ENCODE results near the gene TMEM18. TPM values are rescaled to one million over a fixed set of nuclear protein-coding genes. Genes with fewer than 3 reads are reported as not detected.
A peak's percentile ranks its signal among the peaks of the same experiment; 100 is the strongest.
"Not testable (repeated sequence)": the region's sequence is repeated elsewhere in the genome, so short reads cannot be mapped to it uniquely, and the experiment has no call there.

The TMEM18 gene
- total RNA-seq, 1 experiment from 2014 or later, result 18.8 TPM

DNA sequence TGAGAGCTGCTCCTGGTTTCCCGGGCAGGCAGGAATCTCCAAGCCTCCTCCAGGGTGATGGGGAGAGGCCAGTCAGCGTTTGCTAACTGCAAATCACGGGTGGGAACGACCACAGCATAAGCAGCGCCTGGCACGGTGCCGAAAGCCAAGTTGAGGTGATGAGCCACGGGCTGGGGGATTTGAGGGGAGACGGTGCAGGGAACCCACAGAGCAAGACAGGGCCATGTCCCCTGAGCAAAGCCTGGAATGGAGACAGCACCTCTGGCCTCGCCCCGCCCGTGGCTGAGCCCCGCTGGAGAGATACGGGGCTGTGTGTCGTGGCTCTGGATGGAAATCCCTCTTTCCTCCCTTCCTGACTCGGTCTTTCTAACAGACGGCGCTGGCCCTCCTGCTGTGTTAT, 31.5 kb upstream of the TMEM18 start:
- H3K36me3 ChIP-seq (replicated peaks; ENCODE audit: control insufficient read depth, insufficient read depth, low read length), result no peaks in the 10 kb centered on the region
- no peaks in the 10 kb centered on the region; the same call in 1 of the 2 replicates for H3K27me3 ChIP-seq (ENCODE audit: control insufficient read depth, insufficient read depth, low read length)
- H3K4me3 ChIP-seq (ENCODE audit: insufficient read depth, low read depth, low read length), result no peak overlapping the region
- no peak for DNase-seq

DNA sequence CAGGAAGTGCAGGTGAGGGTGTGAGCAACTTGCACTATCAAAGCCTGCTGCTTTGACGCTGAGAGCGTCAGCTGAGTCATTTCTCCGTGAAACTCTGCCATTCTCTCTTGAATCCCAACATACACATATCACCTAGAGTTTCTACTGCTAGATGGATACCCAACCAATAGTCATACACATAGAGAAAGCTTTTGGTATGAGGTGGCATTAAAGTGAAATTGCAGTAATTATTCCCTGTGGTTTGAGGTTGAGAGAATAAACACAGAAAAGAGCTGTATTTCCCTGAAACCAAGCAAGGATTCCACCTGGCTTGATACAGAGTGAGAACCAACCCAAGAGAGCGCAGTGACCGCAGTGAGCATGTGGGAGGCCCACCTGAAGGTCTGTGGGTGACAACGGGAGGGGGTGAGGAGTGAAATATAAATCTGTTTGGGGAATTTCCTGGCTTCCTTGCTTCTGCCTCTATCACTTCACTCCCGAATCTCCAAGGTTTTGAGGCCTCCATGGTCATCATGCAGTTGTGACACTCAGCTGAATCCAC, 28.8 kb upstream of the TMEM18 start:
- Histone ChIP-seq H3K4me3 (ENCODE audit: insufficient read depth, low read depth, low read length) (no peak overlapping the region), H3K27me3 (ENCODE audit: control insufficient read depth, insufficient read depth, low read length) (no peaks in the 10 kb centered on the region; the same call in 1 of the 2 replicates), H3K36me3 (replicated peaks; ENCODE audit: control insufficient read depth, insufficient read depth, low read length) (no peaks in the 10 kb centered on the region)
- no peak for DNase-seq

GRCh38 chr2:702765-703164, 25.6 kb upstream of the TMEM18 start:
- DNase-seq, result not testable (repeated sequence)

DNA sequence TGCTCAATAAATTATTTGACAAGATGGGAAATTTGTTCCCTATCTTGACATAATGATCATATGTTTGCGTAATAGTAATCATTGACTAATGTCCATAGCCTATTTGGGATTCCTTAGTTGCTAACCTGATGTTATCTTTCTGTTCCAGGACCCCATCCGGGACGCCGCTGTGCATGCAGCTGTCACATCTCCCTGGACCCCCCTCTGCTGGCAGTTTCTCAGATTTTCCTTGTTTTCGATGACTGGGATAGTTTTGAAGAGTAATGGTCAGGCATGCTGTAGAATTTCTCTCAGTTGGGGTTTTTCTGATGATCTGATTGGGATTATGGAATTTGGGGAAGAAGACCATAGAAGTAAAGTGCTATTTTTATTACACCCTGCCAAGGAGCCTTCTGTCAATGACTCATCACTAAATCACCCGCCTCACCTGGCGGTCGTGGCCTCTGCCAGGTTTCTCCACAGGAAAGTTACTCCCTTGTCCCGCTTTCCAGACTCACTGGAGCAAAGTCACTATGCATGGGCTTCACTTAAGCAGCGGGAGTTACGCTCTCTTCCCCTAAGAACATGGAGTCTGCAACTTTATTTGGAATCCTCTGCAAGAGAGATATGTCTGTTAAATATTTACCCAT, 19.9 kb upstream of the TMEM18 start:
- DNase-seq, result peak; percentile 43
- Histone ChIP-seq H3K27me3 (ENCODE audit: control insufficient read depth, insufficient read depth, low read length) (no peaks in the 10 kb centered on the region), H3K4me3 (ENCODE audit: insufficient read depth, low read depth, low read length) (no peak overlapping the region), H3K36me3 (replicated peaks; ENCODE audit: control insufficient read depth, insufficient read depth, low read length) (no peaks in the 10 kb centered on the region)

More at GRCh38 chr2:702765-703164, 25.6 kb upstream of the TMEM18 start:
- H3K36me3 ChIP-seq (replicated peaks; ENCODE audit: control insufficient read depth, insufficient read depth, low read length); H3K27me3 ChIP-seq (ENCODE audit: control insufficient read depth, insufficient read depth, low read length); H3K4me3 ChIP-seq (ENCODE audit: insufficient read depth, low read depth, low read length): not testable (repeated sequence)

- Histone ChIP-seq H3K4me3 (ENCODE audit: insufficient read depth, low read depth, low read length) (no peak overlapping the region), H3K27me3 (ENCODE audit: control insufficient read depth, insufficient read depth, low read length) (no peaks in the 10 kb centered on the region), H3K36me3 (replicated peaks; ENCODE audit: control insufficient read depth, insufficient read depth, low read length) (no peaks in the 10 kb centered on the region)
- no peak for DNase-seq
Measured at GRCh38 chr2:696463-696862, 19.3 kb upstream of the TMEM18 start.

DNA sequence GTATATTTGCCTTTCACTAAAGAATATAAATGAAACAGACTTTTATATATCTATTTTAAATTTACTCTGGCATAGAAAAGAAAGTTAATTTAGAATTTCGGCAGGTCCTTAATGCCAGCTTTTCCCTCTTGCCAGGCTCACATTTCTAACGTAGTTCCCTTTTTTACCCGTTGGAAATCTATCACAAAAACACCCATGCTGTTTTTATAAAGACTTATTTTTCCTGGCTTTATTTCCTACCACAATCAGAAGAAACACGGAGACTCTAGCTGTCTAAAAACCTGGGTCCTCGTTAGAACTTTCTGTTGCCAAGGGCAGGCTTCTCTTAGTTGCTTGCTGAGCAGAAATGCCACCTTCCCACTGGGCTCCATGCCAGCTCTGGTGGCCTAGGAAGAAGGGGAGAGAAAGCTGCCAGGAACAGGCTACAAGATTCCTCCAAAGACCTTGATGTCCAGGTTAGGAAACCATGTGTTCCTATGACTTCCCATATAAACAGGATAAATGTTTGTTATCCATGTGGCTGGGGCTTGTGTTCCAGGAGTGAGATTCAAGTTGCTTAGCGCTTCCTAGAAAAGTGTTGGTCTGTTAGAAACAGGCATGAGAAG, 17.8 kb upstream of the TMEM18 start:
- Histone ChIP-seq H3K27me3 (ENCODE audit: control insufficient read depth, insufficient read depth, low read length) (no peaks in the 10 kb centered on the region), H3K36me3 (replicated peaks; ENCODE audit: control insufficient read depth, insufficient read depth, low read length) (no peaks in the 10 kb centered on the region), H3K4me3 (ENCODE audit: insufficient read depth, low read depth, low read length) (no peak overlapping the region)
- DNase-seq, result no peak

GRCh38 chr2:694174-694573, 17.0 kb upstream of the TMEM18 start:
- DNase-seq, result no peak
- Histone ChIP-seq H3K4me3 (ENCODE audit: insufficient read depth, low read depth, low read length) (no peak overlapping the region), H3K27me3 (ENCODE audit: control insufficient read depth, insufficient read depth, low read length) (no peaks in the 10 kb centered on the region)

GRCh38 chr2:693606-694005, 16.4 kb upstream of the TMEM18 start:
- H3K4me3 ChIP-seq (ENCODE audit: insufficient read depth, low read depth, low read length), result no peak overlapping the region
- no peaks in the 10 kb centered on the region for H3K36me3 ChIP-seq (replicated peaks; ENCODE audit: control insufficient read depth, insufficient read depth, low read length)
- no peak for DNase-seq
- no peaks in the 10 kb centered on the region for H3K27me3 ChIP-seq (ENCODE audit: control insufficient read depth, insufficient read depth, low read length)

More at GRCh38 chr2:694174-694573, 17.0 kb upstream of the TMEM18 start:
- H3K36me3 ChIP-seq (replicated peaks; ENCODE audit: control insufficient read depth, insufficient read depth, low read length), result no peaks in the 10 kb centered on the region

DNA sequence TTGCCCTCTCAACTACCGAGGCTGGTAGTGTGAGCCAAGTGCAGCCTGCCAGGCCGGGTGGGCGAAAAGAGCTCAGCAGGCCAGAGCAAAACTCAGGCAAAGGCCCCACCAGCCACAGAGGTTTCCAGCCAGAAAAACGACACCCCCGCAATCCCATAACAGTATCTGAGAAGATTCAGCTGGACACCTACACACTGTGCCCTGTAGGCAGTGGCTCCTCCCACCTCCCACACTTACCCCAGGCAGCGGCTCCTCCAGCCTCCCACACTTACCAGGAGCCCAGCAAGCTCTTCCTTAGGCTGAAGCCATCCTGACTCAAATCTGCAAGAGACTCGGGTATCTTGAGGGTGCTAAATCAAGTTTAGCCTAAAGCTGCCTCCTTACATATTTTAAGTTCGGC, 15.6 kb upstream of the TMEM18 start:
- H3K27me3 ChIP-seq (ENCODE audit: control insufficient read depth, insufficient read depth, low read length), result no peaks in the 10 kb centered on the region
- H3K36me3 ChIP-seq (replicated peaks; ENCODE audit: control insufficient read depth, insufficient read depth, low read length), result no peaks in the 10 kb centered on the region
- DNase-seq, result no peak
- no peak overlapping the region for H3K4me3 ChIP-seq (ENCODE audit: insufficient read depth, low read depth, low read length)

DNA sequence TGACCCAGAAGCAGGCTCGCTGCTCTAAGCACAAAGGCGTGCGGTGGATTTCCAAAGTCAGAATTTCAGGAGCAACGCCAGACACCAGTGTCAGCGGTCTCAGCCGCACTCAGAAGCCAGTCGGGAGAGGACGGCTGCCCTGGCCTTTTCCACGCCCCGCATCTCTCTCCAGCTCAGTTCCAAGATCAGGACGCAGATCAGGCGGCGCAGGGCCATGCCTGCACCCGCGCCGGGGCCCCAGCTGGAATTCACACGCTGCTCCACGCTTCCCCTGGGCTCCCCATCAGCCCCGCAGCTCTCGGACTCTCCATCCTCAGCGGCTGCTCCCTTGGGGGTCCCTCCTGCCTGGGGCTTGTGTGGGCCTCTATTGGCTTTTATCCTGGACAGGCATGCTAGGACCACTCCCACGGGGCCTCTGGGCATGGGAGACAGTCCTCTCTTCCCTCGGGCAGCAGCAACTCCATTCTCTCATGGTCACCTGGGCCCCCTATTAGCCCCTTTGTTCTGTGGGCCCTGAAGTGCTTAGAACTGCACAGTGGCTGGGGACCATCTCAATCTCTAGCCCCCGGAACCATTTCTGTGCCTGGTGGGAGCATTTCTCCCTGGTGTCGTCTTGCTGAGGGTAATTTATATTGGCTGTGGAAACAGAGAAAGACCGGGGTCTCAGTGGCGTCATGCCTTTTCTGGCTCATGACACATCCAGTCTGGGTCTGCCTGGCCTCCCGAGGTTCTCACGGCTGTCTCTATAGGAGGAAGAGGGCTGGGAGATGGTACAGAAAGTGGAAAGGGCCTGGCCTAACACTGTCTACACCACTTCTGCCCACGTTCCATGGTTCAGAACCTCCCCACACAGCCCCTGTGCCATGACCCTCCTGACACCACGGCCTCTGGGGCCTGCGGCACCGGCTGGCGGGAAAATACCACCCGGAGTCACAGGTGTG, 14.9 kb upstream of the TMEM18 start:
- peak; percentile 36 for DNase-seq
- no peaks in the 10 kb centered on the region for H3K27me3 ChIP-seq (ENCODE audit: control insufficient read depth, insufficient read depth, low read length)
- H3K36me3 ChIP-seq (replicated peaks; ENCODE audit: control insufficient read depth, insufficient read depth, low read length), result no peaks in the 10 kb centered on the region
- H3K4me3 ChIP-seq (ENCODE audit: insufficient read depth, low read depth, low read length), result no peak overlapping the region

DNA sequence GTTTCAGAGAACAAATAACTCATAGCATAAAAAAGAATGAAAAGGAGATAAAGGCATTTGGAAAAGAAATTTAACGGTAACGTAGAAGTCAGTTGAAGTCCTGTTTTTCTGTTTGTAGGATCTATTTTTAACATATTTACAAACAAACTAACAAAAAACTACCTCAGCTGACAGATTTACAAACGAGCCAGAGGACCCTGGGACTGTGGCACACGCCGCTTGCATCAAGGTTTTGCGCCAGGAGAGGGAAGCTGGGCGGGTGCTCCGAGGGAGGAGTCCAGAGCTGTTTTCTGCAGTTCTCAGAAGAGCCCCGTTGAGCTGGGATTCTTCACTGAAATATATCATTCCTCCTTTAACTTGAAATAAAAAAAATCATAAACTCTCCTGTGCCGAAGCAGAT, 13.6 kb upstream of the TMEM18 start:
- no peaks in the 10 kb centered on the region for H3K27me3 ChIP-seq (ENCODE audit: control insufficient read depth, insufficient read depth, low read length)
- no peak overlapping the region for H3K4me3 ChIP-seq (ENCODE audit: insufficient read depth, low read depth, low read length)
- H3K36me3 ChIP-seq (replicated peaks; ENCODE audit: control insufficient read depth, insufficient read depth, low read length), result no peaks in the 10 kb centered on the region
- DNase-seq, result no peak

GRCh38 chr2:689877-690510, 12.8 kb upstream of the TMEM18 start:
- Histone ChIP-seq H3K36me3 (replicated peaks; ENCODE audit: control insufficient read depth, insufficient read depth, low read length) (no peaks in the 10 kb centered on the region), H3K4me3 (ENCODE audit: insufficient read depth, low read depth, low read length) (no peak overlapping the region), H3K27me3 (ENCODE audit: control insufficient read depth, insufficient read depth, low read length) (no peaks in the 10 kb centered on the region)
- DNase-seq, result no peak

DNA sequence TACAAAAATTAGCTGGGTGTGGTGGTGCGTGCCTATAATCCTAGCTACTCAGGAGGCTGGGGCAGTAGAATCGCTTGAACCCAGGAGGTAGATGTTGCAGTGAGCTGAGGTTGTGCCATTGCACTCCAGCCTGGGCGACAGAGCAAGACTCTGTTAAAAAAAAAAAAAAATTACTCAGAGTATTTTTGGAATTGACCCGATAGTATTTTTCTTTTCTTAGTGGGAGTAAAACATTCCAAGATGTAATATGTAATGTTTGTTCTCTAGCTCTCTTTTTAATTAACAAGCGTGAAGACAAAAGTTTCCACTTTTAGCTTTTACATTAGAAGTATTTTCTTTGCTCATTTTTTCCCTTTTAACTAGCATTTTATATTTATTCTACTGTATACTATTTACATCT, 12.0 kb upstream of the TMEM18 start:
- H3K36me3 ChIP-seq (replicated peaks; ENCODE audit: control insufficient read depth, insufficient read depth, low read length), result no peaks in the 10 kb centered on the region
- no peak for DNase-seq
- no peaks in the 10 kb centered on the region for H3K27me3 ChIP-seq (ENCODE audit: control insufficient read depth, insufficient read depth, low read length)

GRCh38 chr2:688504-689076, 11.4 kb upstream of the TMEM18 start:
- H3K4me3 ChIP-seq (ENCODE audit: insufficient read depth, low read depth, low read length), result no peak overlapping the region
- no peak for DNase-seq
- no peaks in the 10 kb centered on the region for H3K27me3 ChIP-seq (ENCODE audit: control insufficient read depth, insufficient read depth, low read length)
- H3K36me3 ChIP-seq (replicated peaks; ENCODE audit: control insufficient read depth, insufficient read depth, low read length), result no peaks in the 10 kb centered on the region

More for the DNA sequence above, 12.0 kb upstream of the TMEM18 start:
- no peak overlapping the region for H3K4me3 ChIP-seq (ENCODE audit: insufficient read depth, low read depth, low read length)
